Activated CD8-positive, alpha-beta memory T cell treated with anti-CD3 and anti-CD28 coated beads, Interleukin-2, amount 50 U/mL, for 1 hour (primary cell): ENCODE data around the gene SMARCD3.

Experiments used
- DNase-seq: peaks from one replicate; pipeline ENCODE4 v3.0.0-alpha.2; 2020; ENCODE audit errors: extremely low read depth

The SMARCD3 gene

GRCh38 chr7:151210087-151210854 is 38.2 kb downstream of the SMARCD3 start, which contains the start of gene H2BK1:
Gene H2BK1, minus strand, starts transcription at chr7:151210488. Its CDS starts 170 bp downstream, at chr7:151210318.
- no peak for DNase-seq

- no peak for DNase-seq
Observed at GRCh38 chr7:151209588-151209987, 38.9 kb downstream of the SMARCD3 start.

GRCh38 chr7:151208253-151208862 is 40.1 kb downstream of the SMARCD3 start:
- DNase-seq: no peak

GRCh38 chr7:151207804-151208203 is 40.7 kb downstream of the SMARCD3 start:
- no peak for DNase-seq

DNA sequence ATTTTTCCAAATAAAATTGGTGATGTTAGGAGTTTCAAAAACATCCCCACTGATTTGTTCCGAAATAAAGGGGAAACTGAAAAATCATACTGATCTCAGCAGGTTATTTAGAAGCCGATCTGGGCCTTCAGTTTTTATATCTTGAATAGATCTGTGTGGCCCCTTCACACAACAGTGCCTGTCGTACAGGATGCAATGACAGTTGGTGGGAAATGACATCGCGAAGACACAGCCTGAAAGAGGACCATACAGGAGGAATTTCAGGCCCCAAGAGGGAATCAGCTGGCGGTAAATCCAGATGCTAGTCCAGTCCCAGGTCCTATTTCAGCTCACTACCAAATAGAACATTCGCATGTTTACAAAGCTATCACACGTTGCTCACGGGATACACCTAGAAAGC is 41.2 kb downstream of the SMARCD3 start:
- DNase-seq: no peak

GRCh38 chr7:151206914-151207313 is 41.6 kb downstream of the SMARCD3 start:
- DNase-seq: peak; percentile 14

- no peak for DNase-seq
Observed at GRCh38 chr7:151205730-151206129, 42.8 kb downstream of the SMARCD3 start.

DNA sequence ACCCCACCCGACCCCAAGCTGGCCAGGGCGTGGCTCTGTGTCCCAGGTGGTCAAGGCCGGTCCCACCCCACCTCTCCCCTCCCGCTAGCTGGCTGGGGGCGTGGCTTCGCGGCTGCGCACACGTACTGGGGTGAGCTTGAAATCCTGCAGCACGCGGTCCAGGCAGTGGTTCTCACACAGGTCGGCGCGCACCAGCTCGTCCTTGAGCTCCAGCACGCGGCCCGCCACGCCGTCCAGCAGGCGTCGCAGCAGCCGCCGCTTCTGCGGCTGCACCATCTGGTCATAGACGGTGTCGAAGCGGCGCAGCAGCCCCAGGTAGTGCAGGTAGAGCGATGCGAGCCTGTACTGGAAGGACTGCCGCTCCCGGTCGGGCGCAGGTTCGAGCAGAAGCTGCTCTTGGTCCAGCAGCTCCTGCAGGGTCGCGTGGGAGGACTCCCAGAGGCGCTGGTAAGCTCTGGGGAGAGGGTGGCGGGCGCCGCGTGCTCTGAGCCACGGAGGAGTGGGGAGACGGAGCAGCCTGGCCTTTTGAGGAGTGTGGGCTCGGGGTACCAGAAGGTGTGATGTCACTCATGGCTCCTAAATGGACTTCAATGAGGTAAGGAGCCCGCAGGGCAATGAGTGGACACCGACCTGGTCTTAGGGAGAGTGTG is 44.0 kb downstream of the SMARCD3 start:
- DNase-seq: no peak

DNA sequence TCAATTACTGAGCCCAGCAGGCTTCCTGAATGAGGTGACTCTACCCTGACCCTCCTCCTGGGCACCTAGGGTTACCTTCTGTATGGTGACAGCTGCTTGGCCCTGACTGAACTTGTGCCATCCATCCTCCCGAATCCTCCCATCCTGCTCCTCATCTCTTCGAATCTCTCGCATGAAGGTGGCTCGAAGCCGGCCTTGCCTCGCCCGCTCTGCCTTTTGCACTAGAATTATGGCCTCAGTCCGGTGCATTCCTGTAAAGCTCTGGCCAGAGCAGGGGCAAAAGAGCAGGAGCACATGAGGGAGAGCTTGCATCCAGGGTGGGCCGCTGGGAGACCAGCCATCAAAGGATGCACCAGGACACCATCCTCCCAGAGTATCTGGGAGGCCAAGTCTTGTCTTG is 45.7 kb downstream of the SMARCD3 start:
- DNase-seq: no peak

DNA sequence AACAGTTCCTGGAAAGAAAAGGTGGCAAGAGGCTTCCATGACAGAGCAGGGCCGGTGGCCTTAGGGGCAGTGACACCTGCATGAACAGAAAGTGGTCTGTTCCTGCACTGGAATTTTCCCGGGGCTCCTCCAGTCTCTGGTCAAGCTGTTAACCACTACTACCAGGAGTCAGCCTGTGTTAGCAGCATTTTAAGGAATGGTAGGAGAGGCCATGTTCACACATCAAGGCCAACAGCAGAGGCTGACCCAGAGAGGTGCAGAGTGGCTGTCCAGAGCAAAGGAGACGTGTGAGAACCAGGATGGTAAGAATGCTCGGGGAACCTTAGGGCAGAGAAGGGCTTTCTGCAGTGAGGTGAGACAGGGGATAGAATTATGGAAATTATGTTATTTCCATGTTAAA is 46.7 kb downstream of the SMARCD3 start:
- no peak for DNase-seq

- no peak for DNase-seq
Observed at GRCh38 chr7:151201344-151201743, 47.1 kb downstream of the SMARCD3 start.

- no peak for DNase-seq
Observed at GRCh38 chr7:151198945-151199848, 49.3 kb downstream of the SMARCD3 start.

GRCh38 chr7:151197932-151198331 is 50.6 kb downstream of the SMARCD3 start:
- DNase-seq: no peak

- DNase-seq: no peak
Observed at GRCh38 chr7:151195616-151196450, 52.7 kb downstream of the SMARCD3 start.

DNA sequence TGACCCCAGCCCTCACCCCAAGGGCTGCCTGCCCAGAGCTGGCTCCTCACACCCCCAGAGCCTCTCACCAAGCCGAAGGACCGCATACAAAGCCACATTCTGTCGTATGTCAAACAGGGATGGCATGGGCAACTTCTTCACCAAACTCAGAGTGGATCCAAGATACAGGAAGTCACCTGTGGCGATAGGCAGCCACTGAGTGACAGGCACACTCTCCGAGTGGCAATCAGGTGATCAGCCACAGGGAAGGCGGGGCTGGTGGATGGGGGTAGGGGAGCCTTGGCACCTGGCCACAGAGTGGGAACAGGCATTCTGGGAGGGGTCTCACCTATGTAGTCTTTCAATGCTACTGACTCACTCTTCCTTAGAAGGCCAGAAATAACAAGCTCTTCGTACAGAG is 54.3 kb downstream of the SMARCD3 start:
- DNase-seq: no peak

DNA sequence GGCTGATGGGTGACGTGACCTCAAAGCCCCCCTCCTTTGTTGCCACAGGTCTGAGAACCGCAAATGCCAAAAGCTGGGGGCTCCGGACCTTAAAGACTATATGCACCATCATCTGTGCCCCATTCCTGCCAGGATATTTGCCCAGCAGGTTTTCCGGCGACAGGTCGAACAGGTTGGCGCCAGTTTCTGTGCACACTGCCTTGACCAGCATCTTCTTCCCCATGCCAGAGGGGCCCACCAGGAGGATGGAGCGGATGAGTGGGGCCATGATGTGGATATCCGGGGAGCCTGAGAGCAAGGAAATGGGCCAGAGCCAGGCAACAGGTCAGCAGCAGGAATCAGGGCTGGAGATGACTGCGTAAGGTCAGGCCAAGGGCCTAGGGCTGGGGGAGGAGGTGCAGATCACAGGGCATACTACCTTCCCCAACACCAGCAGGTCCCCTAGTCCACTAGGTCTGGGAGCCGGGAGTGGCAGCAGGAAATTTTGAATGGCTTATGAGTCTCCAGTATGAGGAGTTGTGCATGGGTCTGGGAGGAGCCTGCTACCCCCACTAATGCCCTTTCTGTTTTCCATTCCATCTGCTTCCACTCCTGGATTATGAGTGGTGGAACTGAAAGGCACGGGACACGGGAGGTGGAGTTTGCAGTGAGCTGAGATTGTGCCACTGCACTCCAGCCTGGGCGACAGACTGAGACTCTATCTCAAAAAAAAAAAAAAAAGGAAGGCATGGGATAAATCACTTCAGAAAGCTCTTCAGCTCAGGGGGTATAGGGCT is 55.1 kb downstream of the SMARCD3 start:
- no peak for DNase-seq

DNA sequence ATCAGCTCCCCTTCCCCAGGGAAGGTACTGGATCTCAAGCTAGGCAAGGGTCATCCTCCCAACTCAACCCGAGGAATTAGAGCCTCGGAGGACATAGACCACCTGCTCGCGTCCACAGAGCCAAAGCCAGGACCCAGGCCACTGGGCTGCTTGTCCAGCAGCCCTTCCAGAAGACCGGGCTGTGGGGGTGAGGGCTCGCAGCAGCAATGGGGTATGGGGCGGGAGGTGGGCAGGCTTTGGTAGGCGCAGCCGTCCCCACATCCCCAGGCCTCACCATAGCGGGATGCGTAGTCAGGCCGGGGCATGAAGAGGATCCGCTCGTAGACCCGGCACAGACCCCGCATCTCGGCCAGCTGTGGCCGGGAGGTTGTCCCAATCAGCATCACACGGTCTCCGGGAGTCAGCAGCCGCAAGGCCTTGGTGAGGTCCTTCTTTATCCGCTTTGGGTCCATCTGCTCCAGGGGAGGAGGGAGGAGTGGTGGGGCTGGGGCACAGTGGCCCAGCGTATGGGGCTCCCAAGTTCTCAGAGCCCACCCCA is 56.4 kb downstream of the SMARCD3 start:
- no peak for DNase-seq

DNA sequence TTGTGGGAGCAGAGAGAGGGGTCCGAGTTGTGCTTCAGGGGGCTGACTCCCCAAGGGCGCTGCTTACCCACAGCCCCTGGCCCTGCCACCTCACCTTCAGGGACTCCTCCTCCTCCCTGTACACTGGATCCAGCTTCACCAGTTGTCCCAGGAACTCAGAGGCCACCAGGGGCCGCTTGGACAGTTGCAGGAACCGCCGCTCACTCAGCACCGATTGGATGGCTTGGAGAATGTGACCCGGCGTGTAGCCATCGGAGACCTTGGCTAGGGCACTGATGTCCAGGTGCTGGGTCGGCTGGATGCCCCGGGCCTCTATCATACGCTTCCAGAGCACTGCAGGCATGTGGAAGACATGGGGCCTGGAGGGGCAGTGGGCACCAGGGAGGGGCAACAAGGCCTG is 57.0 kb downstream of the SMARCD3 start:
- DNase-seq: no peak

DNA sequence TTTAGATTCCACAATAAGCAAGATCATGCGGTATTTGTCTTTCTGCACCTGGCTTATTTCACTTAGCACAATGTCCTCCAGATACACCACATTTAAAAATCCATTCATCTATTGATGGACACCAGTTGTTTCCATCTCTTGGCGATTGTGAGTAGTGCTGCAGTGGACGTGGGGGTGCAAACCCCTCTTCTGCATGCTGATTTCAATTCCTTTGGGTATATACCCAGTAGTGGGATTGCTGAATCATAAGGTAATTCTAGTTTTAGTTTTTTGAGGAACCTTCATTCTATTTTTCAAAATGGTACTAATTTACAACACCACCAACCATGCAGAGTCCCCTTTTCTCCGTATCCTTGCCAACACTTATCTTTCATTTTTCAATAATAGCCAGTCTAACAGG is 59.5 kb downstream of the SMARCD3 start:
- no peak for DNase-seq
